GM12878 (cell line): Measurements from ENCODE around the gene SH2D6.

ENCODE experiments used
- CHD1 ChIP-seq: IDR thresholded peaks from 2 replicates; pipeline ENCODE4 v1.6.1; 2012; ENCODE audit warnings: low read depth, low read length, improper control_type of control experiment
- CREB1 ChIP-seq: IDR thresholded peaks from 2 replicates; pipeline ENCODE4 v1.6.1; 2012; ENCODE audit warnings: low read depth, mild to moderate bottlenecking, inconsistent platforms
- CREM ChIP-seq: IDR thresholded peaks from 2 replicates; pipeline ENCODE4 v1.6.1; 2014; ENCODE audit warnings: antibody characterized with exemption, low read depth
- CTCF ChIP-seq, 3 experiments: IDR thresholded peaks in 2 of 3; conservative IDR thresholded peaks in 1 of 3; 2 replicates each; pipeline ENCODE4 v1.5.1; 2011; ENCODE audit warnings: low read depth in 3 of 3, low read length in 3 of 3, mild to moderate bottlenecking in 3 of 3, control low read depth in 2 of 3, moderate library complexity in 2 of 3, inconsistent platforms in 1 of 3, mixed read lengths in 1 of 3; ENCODE audit not compliant: control insufficient read depth in 2 of 3, insufficient read depth in 1 of 3; ENCODE audit errors: extremely low read depth in 1 of 3
- EGR1 ChIP-seq, 2 experiments: IDR thresholded peaks; 1 replicate in 1 of 2; 2 replicates in 1 of 2; pipeline ENCODE4 v1.6.1; 2011 to 2012; ENCODE audit warnings: low read depth in 2 of 2, low read length in 2 of 2, borderline replicate concordance in 1 of 2, mild to moderate bottlenecking in 1 of 2, moderate library complexity in 1 of 2
- EZH2 ChIP-seq: IDR thresholded peaks from 2 replicates; pipeline ENCODE4 v1.6.1; 2012; ENCODE audit warnings: low read depth, mild to moderate bottlenecking, control low read depth, inconsistent platforms, low read length, borderline replicate concordance; ENCODE audit not compliant: control insufficient read depth
- FOXM1 ChIP-seq: IDR thresholded peaks from 2 replicates; pipeline ENCODE4 v1.6.1; 2012; ENCODE audit warnings: low read depth, mild to moderate bottlenecking, inconsistent platforms, low read length, moderate library complexity
- MAX ChIP-seq: IDR thresholded peaks from 2 replicates; pipeline ENCODE4 v1.6.1; 2012; ENCODE audit warnings: low read depth, low read length, improper control_type of control experiment
- MYC ChIP-seq: IDR thresholded peaks from 2 replicates; pipeline ENCODE4 v1.6.1; 2011; ENCODE audit warnings: mild to moderate bottlenecking, low read length, moderate library complexity, inconsistent platforms; ENCODE audit not compliant: insufficient read depth, insufficient replicate concordance, insufficient read length, severe bottlenecking
- POLR2A ChIP-seq: IDR thresholded peaks from 2 replicates; pipeline ENCODE4 v1.6.1; 2011; ENCODE audit warnings: low read depth, mild to moderate bottlenecking, low read length
- POLR2AphosphoS5 ChIP-seq: IDR thresholded peaks from 2 replicates; pipeline ENCODE4 v1.6.1; 2011; ENCODE audit warnings: mild to moderate bottlenecking, low read length, inconsistent platforms
- TAF1 ChIP-seq: IDR thresholded peaks from 2 replicates; pipeline ENCODE4 v1.6.1; 2011; ENCODE audit warnings: mild to moderate bottlenecking, low read depth, low read length, borderline replicate concordance
- ZBTB11 ChIP-seq: fragments of 450-650 bp; formaldehyde crosslinking; IDR thresholded peaks from 2 replicates; pipeline ENCODE4 v1.5.0; 2022; ENCODE audit warnings: mild to moderate bottlenecking, missing genetic modification characterization
- ZNF207 ChIP-seq: fragments of 450-650 bp; IDR thresholded peaks from 2 replicates; pipeline ENCODE4 v1.6.1; 2014; ENCODE audit warnings: antibody characterized with exemption, mild to moderate bottlenecking, borderline replicate concordance

- no peak for TF ChIP-seq CREB1
- TF ChIP-seq CHD1 = no peak
- TF ChIP-seq MAX = no peak
- no peak for TF ChIP-seq CTCF (IDR thresholded peaks at IDR 0.05 in 2 of 3, conservative IDR thresholded peaks at IDR 0.05 in 1 of 3; ENCODE audit: control insufficient read depth in 2 of 3, extremely low read depth in 1 of 3, insufficient read depth in 1 of 3, low read depth in 3 of 3, low read length in 3 of 3)
- TF ChIP-seq EGR1 (IDR thresholded peaks at IDR 0.05; ENCODE audit: borderline replicate concordance in 1 of 2, low read depth in 2 of 2, low read length in 2 of 2) = no peak
- no peak for TF ChIP-seq TAF1
- no peak for TF ChIP-seq ZNF207
- no peak for TF ChIP-seq POLR2A
- no peak for TF ChIP-seq POLR2AphosphoS5
- no peak for TF ChIP-seq FOXM1
- no peak for TF ChIP-seq CREM
- TF ChIP-seq ZBTB11 (CRISPR knock-in tag) = no peak
- TF ChIP-seq MYC = no peak
- no peak for TF ChIP-seq EZH2
Measured at GRCh38 chr2:85445316-85446295, 27.1 kb downstream of the SH2D6 start.
